SH-SY5Y (cell line): Measurements from ENCODE around the gene PCNX1.

Experiments
- GATA2 ChIP-seq: IDR thresholded peaks from 2 replicates; pipeline ENCODE4 v1.6.1; 2011; ENCODE audit warnings: mild to moderate bottlenecking, low read depth, low read length
- GATA3 ChIP-seq: IDR thresholded peaks from 2 replicates; pipeline ENCODE4 v1.6.1; 2011; ENCODE audit warnings: low read depth, mild to moderate bottlenecking, low read length, moderate library complexity

- no peak for TF ChIP-seq GATA2
- TF ChIP-seq GATA3 = no peak
These were observed 163.8 kb downstream of the PCNX1 start for GRCh38 chr14:71071042-71071441.
